GM06990 (cell line): ENCODE measurements around the gene TNS3.

ENCODE experiments used
- DNase-seq: peaks from one replicate; pipeline ENCODE4 v3.0.0-alpha.2; 2011; ENCODE audit not compliant: insufficient read length; ENCODE audit errors: extremely low read depth
- H3K27me3 ChIP-seq: replicated peaks from 2 replicates; pipeline ENCODE4 v1.6.0; 2011; ENCODE audit warnings: low read length; ENCODE audit not compliant: control insufficient read depth, insufficient read depth
- H3K36me3 ChIP-seq: 2 replicates; pipeline ENCODE4 v1.5.1; 2011; ENCODE audit warnings: low read length; ENCODE audit not compliant: control insufficient read depth, insufficient read depth
- H3K4me3 ChIP-seq: replicated peaks from 2 replicates; pipeline ENCODE4 v1.5.1; 2011; ENCODE audit warnings: low read depth, mild to moderate bottlenecking, control low read depth, low read length
- CTCF ChIP-seq: IDR thresholded peaks from 2 replicates; pipeline ENCODE4 v1.5.1; 2011; ENCODE audit warnings: low read length, control low read depth, mild to moderate bottlenecking, inconsistent platforms; ENCODE audit not compliant: insufficient read depth, poor library complexity, severe bottlenecking

The TNS3 gene

DNA sequence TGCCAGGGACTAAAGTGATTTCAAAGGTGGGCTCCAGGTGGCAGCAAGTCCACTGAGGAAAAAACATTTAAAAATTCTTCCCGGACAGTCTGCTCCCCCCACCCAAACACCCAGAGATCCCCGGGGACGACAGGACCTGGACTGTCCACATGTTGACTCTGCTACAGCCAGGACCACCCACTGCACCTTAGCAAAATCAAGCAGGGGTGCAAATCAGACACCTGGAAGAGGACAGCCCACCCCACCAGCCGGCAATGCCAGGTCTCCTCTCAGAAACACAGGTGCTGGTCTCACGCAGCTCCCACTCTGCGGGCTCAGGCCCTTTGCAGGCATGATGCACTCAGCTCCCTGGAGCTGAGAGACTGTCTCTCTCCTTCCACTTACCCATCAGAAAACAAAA lies 251.9 kb downstream of the TNS3 start:
- DNase-seq, result no peak
- no peaks in the 10 kb centered on the region for H3K36me3 ChIP-seq
- TF ChIP-seq CTCF, result no peak
- no peak overlapping the region for H3K4me3 ChIP-seq
- H3K27me3 ChIP-seq, result no peaks in the 10 kb centered on the region

DNA sequence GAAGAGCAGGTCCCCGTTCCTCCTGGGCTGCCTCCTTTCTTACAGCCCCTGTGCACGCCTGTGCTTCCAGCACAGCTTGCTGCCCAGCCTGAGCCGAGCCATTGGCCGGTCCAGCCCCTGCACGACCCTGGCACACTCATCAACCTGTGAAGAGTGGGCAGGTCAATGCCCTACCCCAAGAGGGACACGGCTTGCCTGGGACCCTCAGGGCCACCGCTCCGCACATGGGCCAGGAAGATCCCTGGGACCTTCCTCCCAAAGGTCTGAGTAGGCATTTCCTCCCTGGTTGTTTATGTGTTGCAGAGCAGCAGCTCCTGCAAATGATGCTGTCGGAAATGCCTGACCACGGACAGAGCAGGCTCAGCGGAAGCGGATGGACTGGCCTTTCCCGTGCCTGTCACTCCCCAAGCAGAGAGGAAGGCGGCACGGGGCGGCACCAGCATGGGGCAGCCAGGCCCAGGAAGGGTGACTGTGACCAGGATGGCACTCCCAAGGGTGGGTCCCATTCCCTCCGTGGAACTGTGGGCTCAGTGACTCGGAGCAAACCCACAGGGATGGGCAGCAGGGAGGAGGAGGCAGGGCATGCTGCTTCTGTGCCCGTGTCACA lies 252.5 kb downstream of the TNS3 start:
- no peak for TF ChIP-seq CTCF
- no peak for DNase-seq
- no peaks in the 10 kb centered on the region for H3K36me3 ChIP-seq
- no peak overlapping the region for H3K4me3 ChIP-seq
- no peaks in the 10 kb centered on the region for H3K27me3 ChIP-seq

DNA sequence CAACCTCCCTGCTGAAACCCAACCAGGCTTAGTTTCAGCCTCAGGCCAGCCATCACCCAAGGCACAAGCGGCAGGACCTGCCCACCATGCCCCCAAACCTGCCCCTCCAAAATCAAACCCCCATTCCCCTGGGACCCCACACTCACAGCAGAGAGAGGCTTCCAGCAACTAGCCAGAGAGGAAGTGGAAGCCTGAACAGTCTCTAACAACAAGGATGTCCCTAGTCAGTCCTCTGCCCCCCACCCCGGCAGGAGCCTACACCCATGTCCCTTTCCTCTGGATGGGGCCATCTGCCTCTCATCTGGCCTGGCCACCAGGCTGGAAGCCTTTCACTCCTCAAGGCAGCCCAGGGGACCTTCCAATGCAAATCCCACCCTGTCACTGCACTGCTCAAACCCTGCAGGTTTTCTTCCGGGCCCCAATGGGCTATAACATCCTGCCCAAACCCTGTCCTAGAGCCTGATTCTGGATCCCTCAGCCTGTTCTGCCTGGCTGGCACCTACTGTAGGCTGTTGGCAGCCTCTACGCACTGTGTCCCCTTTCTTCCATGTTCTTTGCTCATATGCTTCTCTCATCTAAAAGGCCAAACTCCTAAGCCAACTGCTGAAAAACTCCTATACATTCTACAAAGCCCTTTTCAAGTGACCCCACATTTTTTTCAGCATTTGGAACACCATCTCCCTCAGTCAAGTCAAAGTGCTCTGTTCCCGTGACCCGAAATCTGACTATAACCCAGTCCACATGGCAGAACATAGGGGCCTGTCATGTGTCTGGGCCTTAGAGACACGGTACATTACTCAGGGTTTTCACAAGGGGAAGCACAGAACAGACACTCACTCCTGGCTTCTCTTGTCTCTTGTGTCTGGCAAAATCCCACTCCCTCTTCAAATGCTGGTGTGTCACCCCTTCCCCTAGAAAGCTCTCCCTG lies 253.3 kb downstream of the TNS3 start:
- H3K36me3 ChIP-seq, result no peaks in the 10 kb centered on the region
- no peak for TF ChIP-seq CTCF
- no peak for DNase-seq
- no peak overlapping the region for H3K4me3 ChIP-seq
- no peaks in the 10 kb centered on the region for H3K27me3 ChIP-seq

GRCh38 chr7:47327698-47328391 lies 254.1 kb downstream of the TNS3 start:
- no peak for DNase-seq
- no peaks in the 10 kb centered on the region for H3K27me3 ChIP-seq
- no peaks in the 10 kb centered on the region for H3K36me3 ChIP-seq
- H3K4me3 ChIP-seq, result no peak overlapping the region
- TF ChIP-seq CTCF, result no peak

DNA sequence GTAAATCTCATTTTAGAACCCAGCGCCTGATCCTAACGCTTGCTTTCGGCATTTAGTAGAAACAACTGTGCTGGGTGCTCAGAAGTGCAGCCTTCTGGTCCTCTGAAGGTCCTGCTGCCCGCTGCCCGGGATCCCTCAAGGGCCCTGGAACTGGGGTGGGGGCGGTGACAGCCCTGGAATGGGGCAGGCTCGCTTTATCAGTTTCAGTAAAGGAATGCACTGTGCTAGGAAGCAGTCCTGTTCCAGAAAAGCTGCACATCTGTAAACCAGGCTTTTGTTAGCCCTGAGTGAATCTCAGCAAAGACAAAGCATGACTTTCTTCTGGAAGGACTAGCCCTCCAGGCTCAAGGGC lies 254.6 kb downstream of the TNS3 start:
- Histone ChIP-seq H3K4me3 (no peak overlapping the region), H3K36me3 (no peaks in the 10 kb centered on the region), H3K27me3 (no peaks in the 10 kb centered on the region)
- no peak for DNase-seq
- TF ChIP-seq CTCF, result no peak
